Right ventricle myocardium inferior (tissue), 1 donor: ENCODE results near the gene CYP19A1. TPM values are rescaled to one million over a fixed set of nuclear protein-coding genes. Genes with fewer than 3 reads are reported as not detected.

Experiments
- ATAC-seq: fragments of 200-7000 bp; cut with Tn5 transposase; one replicate; pipeline ENCODE4 v1.9.1; 2020; ENCODE audit warnings: mild to moderate bottlenecking, moderate library complexity
- DNase-seq: peaks from one replicate; pipeline ENCODE4 v3.0.0; 2021; ENCODE audit errors: missing footprints
- intact Hi-C: fragments of 100-400 bp; cut with DNase I; formaldehyde crosslinking; loops from one replicate; pipeline ENCODE4 v1.11.0; 2022
- total RNA-seq: library from RNA; stranded (reverse); fragmentation: NEBNext Ultra II Directional; extraction: Animal tissue kit (Norgen Biotek cat#: 25700); gene quantifications from one replicate; pipeline ENCODE4 v1.2.1, GENCODE V29; 2021
- donor health status: DM: no; HTN: yes; CAD: no; lungs with severe emphysema.

CYP19A1 gene
- total RNA-seq, 1 donor from 2014 or later: 0.65 TPM

DNA sequence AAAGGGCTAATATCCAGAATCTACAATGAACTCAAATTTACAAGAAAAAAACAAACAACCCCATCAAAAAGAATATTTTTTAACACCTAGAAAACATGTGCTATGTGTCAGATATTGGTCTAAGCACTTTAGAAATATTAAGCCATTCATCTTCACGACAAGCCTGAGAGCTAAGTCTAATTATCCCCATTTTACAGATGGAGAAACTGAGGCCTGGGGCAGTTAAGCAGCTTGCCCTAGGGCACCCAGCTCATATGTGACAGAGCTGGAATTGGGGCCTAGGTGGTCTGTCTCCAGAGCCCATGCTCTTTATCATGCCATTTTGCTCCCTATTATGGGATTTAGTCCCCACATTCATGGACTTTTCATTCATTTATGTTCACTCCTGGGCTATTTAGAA is 92.8 kb downstream of the CYP19A1 start:
- DNase-seq: no peak
- intact Hi-C loops: no loop called here
- no peak for ATAC-seq

- ATAC-seq: no peak
- intact Hi-C loops: no loop called here
These were observed 94.0 kb downstream of the CYP19A1 start for GRCh38 chr15:51244423-51244869.

DNA sequence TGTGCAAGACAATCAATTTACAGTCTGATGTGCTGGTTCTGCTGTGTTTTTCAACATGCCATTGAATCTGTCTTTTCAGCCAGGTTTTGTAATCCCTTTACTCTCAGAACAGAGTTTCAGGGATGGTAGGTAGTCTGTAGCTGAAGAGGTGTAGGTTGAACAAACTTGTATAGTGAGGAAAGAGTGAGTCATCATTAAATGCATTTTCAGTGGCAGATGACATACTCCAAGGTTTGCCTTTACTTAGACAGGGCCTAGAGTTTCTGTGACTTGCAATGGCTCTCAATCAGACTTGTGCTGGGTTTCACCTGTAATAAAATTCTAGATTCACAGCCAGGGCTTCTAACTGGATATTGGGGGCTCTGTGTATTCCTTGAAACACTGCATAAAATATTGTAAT is 94.6 kb downstream of the CYP19A1 start:
- DNase-seq (no peak), ATAC-seq (no peak)
- intact Hi-C loops: no loop called here

More at GRCh38 chr15:51244423-51244869, 94.0 kb downstream of the CYP19A1 start:
- no peak for DNase-seq

DNA sequence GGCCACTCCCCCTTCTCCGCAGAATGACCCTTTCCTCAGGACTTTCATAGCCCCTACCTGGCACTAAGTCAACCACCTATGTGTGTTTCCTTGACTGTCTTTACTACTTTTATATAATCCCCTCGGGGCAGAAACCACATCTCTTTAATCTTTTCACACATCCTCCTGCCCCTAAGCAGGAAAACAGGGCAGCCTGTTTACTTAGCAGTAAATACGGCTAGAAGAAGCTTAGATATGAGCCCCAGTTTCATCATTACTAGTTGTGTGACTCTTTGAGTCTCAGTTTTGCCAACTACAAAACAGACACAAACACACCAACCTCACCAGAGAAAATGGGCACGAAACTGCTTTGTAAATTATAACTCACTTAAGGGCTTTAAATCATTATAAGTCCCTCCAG is 98.3 kb downstream of the CYP19A1 start:
- intact Hi-C loops: no loop called here
- ATAC-seq: no peak
- no peak for DNase-seq

GRCh38 chr15:51237816-51238215 is 100.6 kb downstream of the CYP19A1 start:
- ATAC-seq: no peak
- intact Hi-C loops: no loop called here
- no peak for DNase-seq

- ATAC-seq: no peak
- intact Hi-C loops: loop anchor here (5.0 kb wide), 1 partner anchor 148 kb away; no protein-coding TSS in a partner anchor
These were observed 104.0 kb downstream of the CYP19A1 start for GRCh38 chr15:51234176-51234927.

DNA sequence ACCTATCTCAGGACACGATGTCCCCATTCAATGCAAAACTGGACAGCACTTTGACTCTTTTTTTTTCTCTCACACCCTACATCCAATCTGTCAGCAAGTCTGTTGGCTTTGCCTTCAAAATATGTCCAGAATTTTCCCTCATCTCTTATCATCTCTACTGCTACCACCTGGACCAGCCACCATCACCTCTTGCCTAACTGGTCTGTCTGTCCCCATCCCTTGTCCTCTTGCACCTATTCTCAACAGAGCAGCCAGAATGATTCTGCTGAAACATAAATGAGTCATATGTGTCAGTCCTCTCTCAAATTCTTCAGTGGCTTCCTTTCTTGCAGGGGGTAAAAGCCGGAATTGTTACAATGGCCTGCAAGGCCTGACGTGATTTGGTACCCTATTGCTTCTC is 105.8 kb downstream of the CYP19A1 start:
- no peak for ATAC-seq
- intact Hi-C loops: loop anchor here (5.0 kb wide), 1 partner anchor 150 kb away; no protein-coding TSS in a partner anchor
- no peak for DNase-seq

More at GRCh38 chr15:51234176-51234927, 104.0 kb downstream of the CYP19A1 start:
- DNase-seq: no peak

DNA sequence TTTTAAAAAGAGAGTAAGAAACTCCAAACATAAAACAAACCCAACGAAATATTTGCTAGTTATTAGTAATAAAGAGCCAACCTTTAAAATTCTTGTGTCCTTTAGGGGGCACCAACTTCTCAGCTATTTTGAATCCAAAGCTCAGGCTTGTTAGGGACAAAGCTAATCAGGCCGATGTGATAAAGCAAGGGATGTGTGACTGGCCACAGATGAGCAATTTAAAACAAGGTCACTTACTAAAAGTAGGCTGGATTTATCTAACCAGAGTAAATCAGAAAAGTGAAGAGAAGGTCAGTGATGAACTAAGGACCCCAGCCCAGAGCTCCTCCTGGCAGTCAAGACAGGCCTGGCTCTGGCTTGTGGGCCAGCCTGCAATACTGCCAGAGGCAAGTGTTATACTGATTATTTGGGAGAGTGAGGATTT is 108.5 kb downstream of the CYP19A1 start:
- intact Hi-C loops: loop anchor here (5.0 kb wide), 1 partner anchor 152 kb away; no protein-coding TSS in a partner anchor
- DNase-seq: no peak
- ATAC-seq: peak; percentile 65

- intact Hi-C loops: no loop called here
- DNase-seq (no peak), ATAC-seq (peak; percentile 61)
These were observed 110.3 kb downstream of the CYP19A1 start for GRCh38 chr15:51227940-51228732.

DNA sequence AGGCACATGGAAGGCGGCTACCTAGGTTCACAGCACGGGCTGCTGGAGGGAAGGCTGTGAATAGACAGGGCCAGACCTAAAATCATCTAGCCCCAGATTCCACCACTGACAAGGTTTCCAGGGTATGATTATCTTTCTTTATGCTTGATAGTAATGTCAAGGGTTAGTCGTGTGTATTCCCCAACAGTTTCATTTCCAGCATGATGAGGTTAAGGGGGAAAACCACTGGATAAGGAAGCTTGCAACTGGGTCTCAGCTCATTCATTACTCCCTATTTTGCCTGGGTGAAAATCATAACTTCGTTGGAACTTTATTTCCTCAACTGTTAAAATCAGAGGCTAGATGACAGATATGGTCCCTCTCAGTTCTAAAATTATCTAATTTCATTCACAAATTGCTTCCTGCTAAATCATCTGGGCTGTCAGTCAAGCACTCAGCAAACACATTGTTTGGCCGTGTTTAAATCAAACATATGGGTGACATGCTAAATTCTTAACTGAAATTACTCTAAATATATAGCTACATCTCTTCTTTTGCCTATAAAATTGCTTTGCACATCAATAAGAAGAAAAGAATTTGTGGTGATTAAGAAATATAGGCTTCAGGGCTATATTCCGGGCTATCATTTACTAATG is 111.7 kb downstream of the CYP19A1 start:
- ATAC-seq: no peak
- DNase-seq: no peak
- intact Hi-C loops: no loop called here

DNA sequence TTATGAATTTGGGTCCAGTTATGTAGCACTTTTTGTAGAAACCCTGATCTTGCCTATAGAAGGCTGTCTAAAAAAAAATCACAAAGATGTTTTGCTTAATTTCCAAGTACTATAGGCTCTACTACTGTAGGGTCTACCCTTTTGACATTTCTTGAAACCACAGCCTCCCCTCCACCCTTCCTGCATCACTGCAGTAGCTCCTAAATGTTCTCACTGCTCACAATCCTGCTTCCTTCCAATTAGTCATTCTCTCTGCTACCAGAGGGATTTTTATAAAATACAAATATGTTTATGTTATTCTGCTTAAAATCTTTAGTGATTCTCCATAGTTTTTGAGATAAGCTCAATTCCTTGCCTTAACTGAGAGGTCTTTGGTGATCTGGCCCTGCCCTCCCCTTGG is 114.0 kb downstream of the CYP19A1 start:
- ATAC-seq (no peak), DNase-seq (no peak)
- intact Hi-C loops: no loop called here

- no peak for ATAC-seq
- no peak for DNase-seq
- intact Hi-C loops: no loop called here
These were observed 114.6 kb downstream of the CYP19A1 start for GRCh38 chr15:51223771-51224229.

DNA sequence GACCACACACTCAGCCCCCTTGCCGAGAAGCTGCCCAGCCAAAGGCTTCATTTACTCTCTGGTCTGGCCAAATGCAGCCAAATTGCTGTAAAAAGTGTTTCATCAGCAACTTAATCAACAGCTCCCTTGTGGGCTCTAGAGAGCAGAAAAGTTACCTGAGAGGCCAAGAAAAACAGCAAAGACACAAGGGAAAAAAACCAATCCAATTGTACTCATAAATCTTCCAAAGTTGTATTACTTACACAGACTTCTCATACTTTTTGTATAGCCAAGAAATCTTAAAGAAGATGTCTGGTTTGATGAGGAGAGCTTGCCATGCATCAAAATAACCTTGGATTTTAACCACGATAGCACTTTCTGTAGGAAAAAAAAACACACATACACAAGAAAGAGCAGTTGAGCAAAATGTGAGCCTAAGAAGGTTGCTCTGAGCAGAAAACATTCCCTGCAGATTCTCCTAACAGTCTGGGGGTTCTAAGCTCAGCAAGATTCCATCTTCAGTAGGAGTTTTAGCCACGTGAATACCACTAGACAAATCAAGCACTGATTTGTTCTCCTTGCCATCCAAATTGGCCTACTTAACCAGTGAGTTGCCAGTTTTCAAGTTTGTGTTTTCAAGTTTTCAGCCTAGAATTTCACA is 120.0 kb downstream of the CYP19A1 start:
- no peak for DNase-seq
- no peak for ATAC-seq
- intact Hi-C loops: no loop called here

DNA sequence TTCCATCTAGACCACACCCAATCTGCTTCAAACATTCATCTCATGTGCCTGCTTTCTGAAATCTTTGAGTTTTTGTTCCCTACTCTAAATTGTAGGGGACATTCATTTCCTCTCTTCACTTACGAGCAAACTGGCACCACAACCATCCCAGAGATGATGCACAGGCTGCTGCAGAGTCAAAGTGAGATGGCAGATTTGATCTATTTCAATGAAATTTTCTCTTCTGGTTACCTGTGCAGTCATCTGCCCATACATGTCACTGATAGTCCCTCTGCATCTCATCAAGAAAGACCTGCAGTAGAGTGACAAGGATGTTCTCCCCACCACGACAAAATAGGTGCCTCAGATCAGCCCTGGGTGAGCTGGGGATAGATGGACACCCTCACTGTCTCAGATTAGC is 125.5 kb downstream of the CYP19A1 start:
- ATAC-seq (no peak), DNase-seq (no peak)
- intact Hi-C loops: no loop called here

DNA sequence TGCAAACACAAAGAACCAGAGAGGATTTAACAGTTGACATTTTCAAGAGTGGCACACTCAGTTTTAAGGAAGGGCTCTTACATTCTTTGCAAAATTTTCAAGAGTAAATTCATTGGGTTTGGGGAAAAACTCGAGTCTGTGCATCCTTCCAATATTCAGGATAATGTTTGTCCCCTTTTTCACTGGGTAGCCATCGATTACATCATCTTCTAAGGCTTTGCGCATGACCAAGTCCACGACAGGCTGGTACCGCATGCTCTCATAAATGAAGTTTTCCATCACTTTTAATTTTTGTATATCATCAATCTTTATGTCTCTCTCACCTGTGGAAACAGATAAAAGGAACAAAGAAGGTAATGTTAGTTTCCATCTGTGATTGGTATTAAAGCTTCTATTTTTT is 126.2 kb downstream of the CYP19A1 start:
- DNase-seq (no peak), ATAC-seq (no peak)
- intact Hi-C loops: no loop called here

DNA sequence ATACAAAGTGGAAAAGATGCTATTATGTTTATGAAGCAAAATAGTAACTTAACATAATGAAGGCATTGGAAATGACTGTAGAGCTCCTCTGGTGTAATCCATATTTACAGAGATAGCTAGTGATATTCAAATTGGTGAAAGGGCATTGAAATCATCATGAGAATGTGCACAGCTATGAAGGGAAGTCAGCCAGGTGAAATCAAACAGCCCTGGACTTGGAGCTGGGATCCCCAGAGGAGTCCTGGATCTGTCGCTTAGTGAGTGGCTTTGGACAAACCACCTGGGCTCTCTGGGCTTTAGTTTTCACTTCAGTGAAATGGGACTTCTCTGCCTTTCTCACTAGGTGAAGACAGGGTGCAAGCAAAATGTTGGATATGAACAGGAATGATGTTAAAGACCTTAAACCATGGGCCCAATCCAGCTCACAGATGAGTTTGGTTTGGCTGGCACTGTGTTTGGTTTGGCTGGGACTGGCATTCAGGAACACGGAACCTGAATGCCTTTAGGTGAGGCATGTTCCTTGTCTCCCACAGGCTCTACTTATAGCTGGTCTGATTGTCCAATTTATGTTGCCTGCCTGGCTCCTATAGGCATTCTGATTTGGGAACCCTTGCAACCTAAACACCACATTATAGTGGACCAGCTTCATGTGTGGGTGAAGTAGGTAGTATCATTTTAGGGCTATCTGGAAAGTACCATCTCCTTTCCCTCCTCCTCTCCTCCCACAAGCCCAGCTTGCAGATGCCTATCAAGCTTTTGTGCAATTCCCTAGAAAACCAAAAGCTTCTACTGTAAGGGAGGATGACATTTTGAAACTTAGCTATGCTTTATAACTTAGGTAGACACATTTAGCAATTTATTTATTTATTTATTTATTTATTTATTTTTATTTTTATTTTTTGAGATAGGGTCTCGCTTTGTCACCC is 133.1 kb downstream of the CYP19A1 start:
- intact Hi-C loops: no loop called here
- ATAC-seq (no peak), DNase-seq (no peak)

DNA sequence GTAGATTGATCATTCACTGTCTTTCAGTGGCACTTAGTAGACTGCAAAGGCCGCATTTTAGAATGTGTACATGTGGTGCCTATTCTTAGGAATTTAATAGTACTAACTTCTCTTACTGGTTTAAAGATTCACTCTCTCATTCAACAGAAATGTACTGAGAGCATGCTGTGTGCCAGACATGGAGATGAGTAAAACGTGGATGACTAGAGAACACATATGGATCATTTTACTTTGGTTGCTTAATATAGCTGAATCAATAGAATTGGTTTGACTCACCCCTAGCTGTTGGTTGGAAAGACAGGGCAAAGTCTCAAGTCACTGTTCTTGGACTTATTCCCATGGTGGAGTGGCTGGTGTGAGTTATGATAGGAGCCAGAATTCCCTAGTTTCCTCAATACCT is 134.6 kb downstream of the CYP19A1 start:
- intact Hi-C loops: no loop called here
- DNase-seq (no peak), ATAC-seq (no peak)

- ATAC-seq: no peak
These were observed 135.6 kb downstream of the CYP19A1 start for GRCh38 chr15:51202783-51203182.

More at GRCh38 chr15:51202783-51203182, 135.6 kb downstream of the CYP19A1 start:
- intact Hi-C loops: no loop called here
- no peak for DNase-seq
